Measurements from ENCODE around the gene RSPH9. TPM values are rescaled to one million over a fixed set of nuclear protein-coding genes. Genes with fewer than 3 reads are reported as not detected.

Gene RSPH9
- total RNA-seq, 1 experiment from 2014 or later, result not detected

DNA sequence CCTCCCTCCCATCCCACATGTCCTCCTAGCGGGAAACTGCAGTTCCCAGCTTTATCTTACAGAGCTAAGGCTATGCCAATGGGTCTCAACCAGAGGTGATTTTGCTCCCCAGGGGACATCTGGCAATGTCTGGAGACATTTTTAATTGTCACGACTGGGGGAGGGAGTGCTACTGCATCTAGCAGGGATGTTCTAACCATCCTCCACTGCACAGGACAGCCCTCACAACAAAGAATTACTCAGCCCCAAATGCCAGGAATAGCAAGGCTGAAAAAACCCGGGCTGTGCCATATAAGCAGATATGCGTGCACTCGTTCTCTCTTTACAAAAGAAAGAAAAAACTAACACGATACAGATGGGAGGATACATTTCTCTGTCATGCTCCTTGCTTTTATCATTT lies 34.2 kb downstream of the RSPH9 start:
- H3K27me3 ChIP-seq (ENCODE audit: low read length), result no peaks in the 10 kb centered on the region
- no peaks in the 10 kb centered on the region for H3K4me1 ChIP-seq (ENCODE audit: insufficient read depth, low read length)
- no peak overlapping the region for H3K9ac ChIP-seq (ENCODE audit: low read length)
- TF ChIP-seq, protein P1, sequence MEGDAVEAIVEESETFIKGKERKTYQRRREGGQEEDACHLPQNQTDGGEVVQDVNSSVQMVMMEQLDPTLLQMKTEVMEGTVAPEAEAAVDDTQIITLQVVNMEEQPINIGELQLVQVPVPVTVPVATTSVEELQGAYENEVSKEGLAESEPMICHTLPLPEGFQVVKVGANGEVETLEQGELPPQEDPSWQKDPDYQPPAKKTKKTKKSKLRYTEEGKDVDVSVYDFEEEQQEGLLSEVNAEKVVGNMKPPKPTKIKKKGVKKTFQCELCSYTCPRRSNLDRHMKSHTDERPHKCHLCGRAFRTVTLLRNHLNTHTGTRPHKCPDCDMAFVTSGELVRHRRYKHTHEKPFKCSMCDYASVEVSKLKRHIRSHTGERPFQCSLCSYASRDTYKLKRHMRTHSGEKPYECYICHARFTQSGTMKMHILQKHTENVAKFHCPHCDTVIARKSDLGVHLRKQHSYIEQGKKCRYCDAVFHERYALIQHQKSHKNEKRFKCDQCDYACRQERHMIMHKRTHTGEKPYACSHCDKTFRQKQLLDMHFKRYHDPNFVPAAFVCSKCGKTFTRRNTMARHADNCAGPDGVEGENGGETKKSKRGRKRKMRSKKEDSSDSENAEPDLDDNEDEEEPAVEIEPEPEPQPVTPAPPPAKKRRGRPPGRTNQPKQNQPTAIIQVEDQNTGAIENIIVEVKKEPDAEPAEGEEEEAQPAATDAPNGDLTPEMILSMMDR (conservative IDR thresholded peaks at IDR 0.05; ENCODE audit: low read depth, low read length), result no peak
- TF ChIP-seq EZH2 (IDR thresholded peaks at IDR 0.05; ENCODE audit: low read length, unreplicated experiment) (no peak), EZH2phosphoT487 (IDR thresholded peaks at IDR 0.05; ENCODE audit: borderline replicate concordance, low read length) (no peak)
- H3F3A ChIP-seq (ENCODE audit: low read length, unreplicated experiment), result no peaks in the 10 kb centered on the region
- no peaks in the 10 kb centered on the region for H3K9me2 ChIP-seq (replicated peaks; ENCODE audit: low read length)
- H3K79me2 ChIP-seq (ENCODE audit: low read length), result peaks cover 35% of the 10 kb centered on the region
- POLR2A ChIA-PET (ENCODE audit: unreplicated experiment), result no interaction called here
- H4K20me1 ChIP-seq (ENCODE audit: low read length), result peaks cover 3% of the 10 kb centered on the region; the same call in 1 of the 2 replicates
- H3K4me3 ChIP-seq (ENCODE audit: low read length), result no peak overlapping the region
- peaks cover 56% of the 10 kb centered on the region for H3K36me3 ChIP-seq (ENCODE audit: low read depth, low read length)
- intact Hi-C loops (cut with micrococcal nuclease), result no loop called here
- no TSS peak for BruUV-seq (replicated peaks)
- CTCF ChIA-PET, result no interaction called here
- ATAC-seq, result no peak
- DNase-seq, result no peak
- H3K27ac ChIP-seq (ENCODE audit: low read length), result no peak overlapping the region
- no peak overlapping the region for H3K4me2 ChIP-seq (ENCODE audit: low read length)
- H3K9me3 ChIP-seq (ENCODE audit: low read length), result no peaks in the 10 kb centered on the region
- H2AFZ ChIP-seq (ENCODE audit: low read length), result no peak overlapping the region

DNA sequence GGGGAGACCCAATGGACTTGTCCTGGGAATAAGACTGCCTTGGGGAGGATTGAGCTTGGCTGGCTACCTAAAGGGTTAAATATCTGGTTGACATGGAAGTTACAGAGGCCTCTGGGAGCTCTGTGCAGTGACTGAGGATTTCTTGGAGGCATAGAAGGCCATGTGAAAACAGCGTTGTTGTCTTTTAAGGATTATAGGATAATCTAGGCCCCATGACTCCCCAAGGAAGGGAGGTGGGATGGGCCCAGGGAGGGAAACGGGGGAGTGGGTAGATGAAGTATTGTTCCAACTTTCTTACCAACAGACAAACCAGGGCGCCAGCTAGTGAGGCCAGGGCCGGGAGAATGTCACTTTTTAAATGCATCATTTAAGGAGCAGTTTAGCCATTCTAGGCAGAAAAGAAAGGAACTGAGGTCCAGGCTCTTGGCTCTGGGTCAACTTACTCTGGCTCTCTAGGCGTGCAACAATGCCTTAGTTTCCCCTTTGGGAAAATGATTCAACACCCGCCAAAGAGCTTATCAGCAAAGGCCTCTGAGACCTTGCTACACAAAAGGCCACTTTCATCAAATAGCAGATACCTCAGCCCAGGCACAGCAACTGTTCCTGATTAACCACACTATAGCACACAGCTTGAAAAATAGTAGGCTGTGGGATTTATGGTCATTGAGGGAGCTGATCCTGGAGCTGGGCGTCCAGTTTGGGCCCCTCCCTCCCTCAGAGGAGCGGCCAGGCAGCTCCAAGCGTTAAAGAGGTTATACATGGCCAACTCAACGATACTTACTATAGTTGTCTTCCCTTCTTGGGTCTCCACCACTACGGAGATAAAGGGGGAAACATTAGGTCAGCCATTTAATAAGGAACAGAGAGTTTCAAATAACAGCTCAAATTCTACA lies 35.7 kb downstream of the RSPH9 start:
- H3K36me3 ChIP-seq (ENCODE audit: low read depth, low read length), result peaks cover 44% of the 10 kb centered on the region
- H3K4me3 ChIP-seq (ENCODE audit: low read length), result no peak overlapping the region
- CTCF ChIA-PET, result interaction anchor here (0.6 kb wide), 1 partner anchor 91 kb away, joined by 3 read pairs; no protein-coding TSS in a partner anchor
- intact Hi-C loops (cut with micrococcal nuclease), result no loop called here
- peaks cover 50% of the 10 kb centered on the region for H3K79me2 ChIP-seq (ENCODE audit: low read length)
- no peaks in the 10 kb centered on the region for H3K9me3 ChIP-seq (ENCODE audit: low read length)
- peaks cover 7% of the 10 kb centered on the region; the same call in 1 of the 2 replicates for H3K4me1 ChIP-seq (ENCODE audit: insufficient read depth, low read length)
- BruUV-seq (replicated peaks), result no TSS peak
- H3F3A ChIP-seq (ENCODE audit: low read length, unreplicated experiment), result no peaks in the 10 kb centered on the region
- TF ChIP-seq EZH2 (IDR thresholded peaks at IDR 0.05; ENCODE audit: low read length, unreplicated experiment) (no peak), EZH2phosphoT487 (IDR thresholded peaks at IDR 0.05; ENCODE audit: borderline replicate concordance, low read length) (no peak)
- TF ChIP-seq, protein P1 (conservative IDR thresholded peaks at IDR 0.05; ENCODE audit: low read depth, low read length), result no peak
- H2AFZ ChIP-seq (ENCODE audit: low read length), result no peak overlapping the region
- H3K27me3 ChIP-seq (ENCODE audit: low read length), result no peaks in the 10 kb centered on the region
- no peak overlapping the region for H3K27ac ChIP-seq (ENCODE audit: low read length)
- H3K9me2 ChIP-seq (replicated peaks; ENCODE audit: low read length), result no peaks in the 10 kb centered on the region
- H3K9ac ChIP-seq (ENCODE audit: low read length), result no peak overlapping the region
- peaks cover 8% of the 10 kb centered on the region; the same call in 1 of the 2 replicates for H4K20me1 ChIP-seq (ENCODE audit: low read length)
- no peak overlapping the region for H3K4me2 ChIP-seq (ENCODE audit: low read length)
- ATAC-seq (no peak), DNase-seq (no peak)
- POLR2A ChIA-PET (ENCODE audit: unreplicated experiment), result no interaction called here

DNA sequence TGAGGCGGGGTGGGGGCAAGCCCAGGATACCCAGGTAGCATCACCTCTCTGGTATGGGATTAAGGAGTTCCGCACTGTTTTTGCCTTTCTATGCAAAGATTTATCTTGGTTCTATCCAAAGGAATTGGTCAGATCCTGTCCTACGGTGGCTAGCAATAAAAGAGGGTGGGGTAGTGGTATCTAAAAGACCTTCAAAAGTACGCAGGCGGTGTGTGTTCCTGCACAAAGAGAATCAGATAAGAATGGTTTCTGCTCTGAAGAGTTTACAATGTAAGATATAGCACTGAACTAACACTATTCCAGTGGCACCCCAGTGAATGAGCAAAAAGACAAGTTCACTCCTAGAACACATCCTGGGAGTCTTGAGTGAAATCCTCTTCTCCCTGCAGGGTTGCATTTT lies 36.5 kb downstream of the RSPH9 start:
- no peak overlapping the region for H3K27ac ChIP-seq (ENCODE audit: low read length)
- DNase-seq (no peak), ATAC-seq (no peak)
- H3K79me2 ChIP-seq (ENCODE audit: low read length), result peaks cover 57% of the 10 kb centered on the region
- no peak overlapping the region for H3K4me2 ChIP-seq (ENCODE audit: low read length)
- no peaks in the 10 kb centered on the region for H3K27me3 ChIP-seq (ENCODE audit: low read length)
- H3K9ac ChIP-seq (ENCODE audit: low read length), result no peak overlapping the region
- H3K4me1 ChIP-seq (ENCODE audit: insufficient read depth, low read length), result peaks cover 15% of the 10 kb centered on the region; the same call in 1 of the 2 replicates
- H3K9me2 ChIP-seq (replicated peaks; ENCODE audit: low read length), result no peaks in the 10 kb centered on the region
- no TSS peak for BruUV-seq (replicated peaks)
- peaks cover 44% of the 10 kb centered on the region for H3K36me3 ChIP-seq (ENCODE audit: low read depth, low read length)
- no peak overlapping the region for H3K4me3 ChIP-seq (ENCODE audit: low read length)
- ChIA-PET CTCF (no interaction called here), POLR2A (ENCODE audit: unreplicated experiment) (no interaction called here)
- no peak overlapping the region for H2AFZ ChIP-seq (ENCODE audit: low read length)
- peaks cover 12% of the 10 kb centered on the region; the same call in 1 of the 2 replicates for H4K20me1 ChIP-seq (ENCODE audit: low read length)
- H3K9me3 ChIP-seq (ENCODE audit: low read length), result no peaks in the 10 kb centered on the region
- H3F3A ChIP-seq (ENCODE audit: low read length, unreplicated experiment), result no peaks in the 10 kb centered on the region
- TF ChIP-seq EZH2phosphoT487 (IDR thresholded peaks at IDR 0.05; ENCODE audit: borderline replicate concordance, low read length) (no peak), EZH2 (IDR thresholded peaks at IDR 0.05; ENCODE audit: low read length, unreplicated experiment) (no peak)
- TF ChIP-seq, protein P1 (conservative IDR thresholded peaks at IDR 0.05; ENCODE audit: low read depth, low read length), result no peak
- intact Hi-C loops (cut with micrococcal nuclease), result no loop called here

All from PC-3 (cell line).